Measurements from ENCODE around the gene GAL3ST3.
"Not testable (repeated sequence)": the region's sequence is repeated elsewhere in the genome, so short reads cannot be mapped to it uniquely, and the experiment has no call there.

GAL3ST3 gene

GRCh38 chr11:66048547-66049323 lies at the start of gene GAL3ST3:
Gene GAL3ST3 (minus strand): TSS chr11:66049161. CDS start chr11:66045415, 3,746 bp downstream.
- no peak for DNase-seq (ENCODE audit: low read depth in 2 of 2)

DNA sequence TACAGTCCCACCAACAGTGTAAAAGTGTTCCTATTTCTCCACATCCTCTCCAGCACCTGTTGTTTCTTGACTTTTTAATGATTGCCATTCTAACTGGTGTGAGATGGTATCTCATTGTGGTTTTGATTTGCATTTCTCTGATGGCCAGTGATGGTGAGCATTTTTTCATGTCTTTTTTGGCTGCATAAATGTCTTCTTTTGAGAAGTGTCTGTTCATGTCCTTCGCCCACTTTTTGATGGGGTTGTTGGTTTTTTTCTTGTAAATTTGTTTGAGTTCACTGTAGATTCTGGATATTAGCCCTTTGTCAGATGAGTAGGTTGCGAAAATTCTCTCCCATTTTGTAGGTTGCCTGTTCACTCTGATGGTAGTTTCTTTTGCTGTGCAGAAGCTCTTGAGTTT lies 43.2 kb upstream of the GAL3ST3 start:
- DNase-seq (ENCODE audit: low read depth in 2 of 2), result not testable (repeated sequence)

- DNase-seq (ENCODE audit: low read depth in 2 of 2), result no peak
Measured at GRCh38 chr11:66090288-66090687, 41.3 kb upstream of the GAL3ST3 start.

GRCh38 chr11:66089067-66089466 lies 40.1 kb upstream of the GAL3ST3 start:
- DNase-seq (ENCODE audit: low read depth in 2 of 2), result no peak

DNA sequence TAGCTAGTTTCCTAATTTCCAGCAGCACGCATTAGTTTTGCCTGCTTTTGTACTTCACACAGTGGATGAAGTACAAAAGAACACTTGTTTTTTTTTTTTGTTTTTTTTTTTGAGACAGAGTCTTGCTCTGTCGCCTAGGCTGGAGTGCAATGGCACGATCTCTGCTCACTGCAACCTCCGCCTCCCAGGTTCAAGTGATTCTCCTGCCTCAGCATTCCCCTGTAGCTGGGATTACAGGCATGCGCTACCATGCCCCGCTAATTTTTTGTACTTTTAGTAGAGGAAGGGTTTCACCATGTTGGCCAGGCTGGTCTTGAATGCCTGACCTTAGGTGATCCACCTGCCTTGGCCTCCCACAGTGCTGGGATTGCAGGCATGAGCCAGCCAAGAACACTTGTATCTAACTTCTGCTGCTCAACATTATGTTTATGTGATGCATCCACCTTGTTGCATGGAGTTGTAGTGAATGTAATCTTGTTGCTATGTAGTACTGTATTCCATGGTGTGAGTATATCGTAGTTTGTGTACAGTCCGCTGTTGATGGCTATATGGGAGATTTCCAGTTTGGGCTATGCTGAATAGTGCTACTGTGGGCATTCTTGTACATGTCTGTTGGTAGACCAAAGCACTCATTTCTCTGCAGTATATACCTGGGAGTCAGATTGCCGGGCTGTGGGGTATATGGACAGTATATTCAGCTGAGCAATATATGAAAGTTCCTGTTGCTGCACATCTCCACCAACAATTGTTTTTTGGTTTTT lies 38.4 kb upstream of the GAL3ST3 start:
- DNase-seq (ENCODE audit: low read depth in 2 of 2), result no peak

DNA sequence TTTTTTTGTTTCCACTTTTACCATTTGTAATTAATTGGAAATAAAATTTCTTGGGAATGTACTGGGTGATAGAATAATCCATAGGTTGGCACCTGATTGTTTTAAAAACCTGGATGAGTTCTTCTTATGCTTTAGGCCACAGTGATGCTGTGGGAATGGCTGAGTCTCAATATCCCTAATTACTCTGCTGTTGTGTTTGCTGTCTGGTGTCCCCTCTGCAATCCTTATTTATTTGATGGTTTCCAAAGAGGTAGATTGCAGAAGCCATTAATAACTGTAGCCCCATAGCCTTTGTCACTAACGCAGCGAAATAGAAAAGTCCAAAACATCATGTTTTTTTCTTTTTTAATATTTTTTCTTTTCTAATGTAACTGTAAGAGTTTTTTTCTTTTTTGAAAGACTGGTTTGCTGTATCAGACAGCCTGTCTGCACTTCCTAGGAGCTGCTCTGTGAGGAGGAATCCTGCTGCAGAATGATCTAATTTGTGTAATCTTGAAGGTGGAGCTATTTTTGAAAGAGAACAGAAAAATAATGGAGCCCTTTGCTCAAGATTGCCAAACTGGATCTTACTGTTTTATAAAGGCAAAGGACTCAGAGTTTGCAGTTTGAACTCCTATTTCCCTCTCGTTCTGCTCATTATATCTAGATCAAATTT lies 36.0 kb upstream of the GAL3ST3 start:
- no peak for DNase-seq (ENCODE audit: low read depth in 2 of 2)

DNA sequence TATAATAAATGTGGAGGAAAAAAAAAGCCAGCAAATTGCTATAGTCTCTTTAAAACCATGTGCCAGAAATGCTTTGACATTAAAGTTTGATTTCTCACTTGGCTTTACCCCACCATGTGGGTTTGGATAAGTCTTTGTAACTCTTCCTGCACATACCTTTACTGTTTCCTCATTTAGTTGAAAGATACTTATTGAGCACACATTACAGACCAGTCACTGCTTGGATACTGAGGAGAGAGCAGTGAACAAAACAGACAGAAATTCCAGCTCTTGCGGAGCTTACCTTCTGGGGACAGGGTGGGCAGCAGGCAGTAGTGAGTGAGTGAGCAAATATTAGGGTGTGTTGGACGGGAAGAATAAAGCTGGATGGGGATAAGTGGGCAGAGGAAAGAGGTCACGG lies 34.8 kb upstream of the GAL3ST3 start:
- DNase-seq (ENCODE audit: low read depth in 2 of 2), result no peak

- DNase-seq (ENCODE audit: low read depth in 2 of 2), result no peak
Measured at GRCh38 chr11:66082946-66083698, 34.2 kb upstream of the GAL3ST3 start.

DNA sequence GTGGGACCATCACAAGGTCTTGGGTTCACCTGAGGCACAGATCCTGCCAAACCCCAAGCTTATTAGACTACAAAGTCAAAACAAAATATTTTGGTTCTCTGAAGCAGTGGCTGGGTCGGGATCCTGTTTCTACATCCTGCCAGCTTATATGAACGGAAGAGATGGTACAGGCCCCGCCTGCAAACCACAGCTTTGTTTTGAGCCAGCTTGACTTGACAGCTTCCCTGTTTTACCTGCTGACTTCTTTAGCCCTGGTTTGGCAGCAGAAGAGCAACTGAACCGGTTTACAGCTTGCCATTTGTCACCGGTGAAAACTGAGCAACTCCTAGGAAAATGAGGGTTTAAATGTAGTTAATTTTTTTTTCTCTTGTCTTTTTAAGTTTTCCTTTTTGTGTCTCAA lies 32.5 kb upstream of the GAL3ST3 start:
- DNase-seq (ENCODE audit: low read depth in 2 of 2), result peak; percentile 12 to 51

DNA sequence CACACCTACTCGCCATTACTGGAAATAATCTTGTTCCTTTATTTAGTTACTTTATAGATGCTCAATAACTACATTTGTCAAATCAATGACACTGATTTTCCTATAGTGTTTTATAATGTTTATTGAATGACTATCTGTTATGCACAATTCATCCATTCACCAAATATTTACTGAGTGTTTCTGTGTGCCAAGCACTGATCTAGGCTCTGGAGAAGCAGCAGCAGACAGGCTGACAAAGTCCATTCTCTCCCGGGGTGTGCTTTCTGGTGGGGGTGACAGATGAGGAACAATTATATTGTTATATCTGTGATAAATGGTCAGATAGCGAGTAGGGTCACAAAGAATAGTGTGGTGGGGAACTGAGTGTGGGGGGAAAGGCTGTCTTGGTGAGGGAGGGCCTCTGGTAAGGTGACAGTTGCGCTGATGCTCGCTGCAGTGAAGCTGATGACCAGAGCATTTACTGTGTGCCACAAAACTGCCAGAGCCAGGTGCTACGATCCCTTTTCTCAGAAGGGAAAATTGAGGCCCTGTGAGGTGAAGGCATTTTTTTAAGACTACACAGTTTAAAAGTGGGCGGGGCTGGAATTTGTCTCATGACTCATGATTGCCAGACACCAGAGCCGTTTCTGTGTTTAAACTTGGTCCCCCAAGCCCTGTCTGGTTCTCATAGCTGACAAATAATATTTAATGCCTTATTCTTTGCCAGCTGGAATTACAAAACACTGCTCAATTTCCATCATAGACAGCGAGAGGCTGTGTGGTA lies 31.3 kb upstream of the GAL3ST3 start:
- peak; percentile 34 to 37 for DNase-seq (ENCODE audit: low read depth in 2 of 2)

GRCh38 chr11:66078949-66079348 lies 30.0 kb upstream of the GAL3ST3 start:
- DNase-seq (ENCODE audit: low read depth in 2 of 2), result not testable (repeated sequence)

- DNase-seq (ENCODE audit: low read depth in 2 of 2), result no peak
Measured at GRCh38 chr11:66077927-66078326, 29.0 kb upstream of the GAL3ST3 start.

GRCh38 chr11:66076561-66076960 lies 27.6 kb upstream of the GAL3ST3 start:
- DNase-seq (ENCODE audit: low read depth in 2 of 2), result no peak

DNA sequence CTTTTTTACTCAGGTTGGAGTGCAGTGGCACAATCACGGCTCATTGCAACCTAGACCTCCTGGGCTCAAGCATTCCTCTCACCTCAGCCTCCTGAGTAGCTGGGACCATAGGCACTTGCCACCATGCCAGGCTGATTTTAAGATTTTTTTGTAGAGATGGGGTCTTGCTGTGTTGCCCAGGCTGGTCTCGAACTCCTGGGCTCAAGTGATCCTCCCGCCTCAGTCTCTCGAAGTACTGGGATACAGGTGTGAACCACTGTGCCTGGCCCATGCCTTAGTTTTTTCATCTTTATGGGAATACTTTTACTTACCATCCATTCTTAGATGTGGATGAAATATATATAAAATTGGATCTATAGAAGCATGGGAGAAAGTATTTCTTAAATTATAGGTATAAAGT lies 26.3 kb upstream of the GAL3ST3 start:
- no peak for DNase-seq (ENCODE audit: low read depth in 2 of 2)

DNA sequence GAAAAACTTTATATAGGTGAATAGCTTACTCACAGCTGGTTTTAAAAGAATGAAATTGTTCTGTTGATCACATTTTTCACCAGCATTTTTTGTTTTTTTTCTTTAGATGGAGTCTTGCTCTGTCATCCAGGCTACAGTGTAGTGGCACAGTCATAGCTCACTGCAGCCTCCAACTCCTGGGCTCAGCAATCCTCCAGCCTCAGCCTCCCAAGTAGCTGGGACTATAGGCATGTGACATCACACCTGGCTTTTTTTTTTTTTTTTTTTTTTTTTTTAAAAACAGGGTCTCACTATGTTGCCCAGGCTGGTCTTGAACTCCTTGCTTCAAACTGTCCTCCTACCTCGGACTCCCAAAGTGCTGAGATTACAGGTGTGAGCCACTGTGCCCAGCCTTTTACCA lies 24.7 kb upstream of the GAL3ST3 start:
- no peak for DNase-seq (ENCODE audit: low read depth in 2 of 2)

DNA sequence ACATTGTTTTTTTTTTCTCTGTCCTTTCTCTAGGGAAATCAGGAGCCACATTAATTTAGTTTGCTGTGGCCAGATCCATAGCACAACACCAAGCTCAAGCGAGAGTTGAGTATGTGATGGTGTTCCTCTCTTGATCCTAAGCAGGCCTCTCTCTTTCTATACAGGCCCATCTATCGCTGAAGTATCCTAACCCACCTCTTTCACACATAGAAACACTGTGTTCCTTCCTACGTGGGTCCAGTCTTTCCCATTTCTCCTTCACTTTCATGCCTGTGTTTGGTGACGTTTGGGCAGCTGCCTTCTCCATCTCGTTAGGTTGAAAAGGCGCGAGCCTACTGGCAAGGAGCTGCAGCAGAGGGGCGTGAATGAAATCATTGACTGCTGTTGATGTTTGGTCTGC lies 23.6 kb upstream of the GAL3ST3 start:
- DNase-seq (ENCODE audit: low read depth in 2 of 2), result no peak

DNA sequence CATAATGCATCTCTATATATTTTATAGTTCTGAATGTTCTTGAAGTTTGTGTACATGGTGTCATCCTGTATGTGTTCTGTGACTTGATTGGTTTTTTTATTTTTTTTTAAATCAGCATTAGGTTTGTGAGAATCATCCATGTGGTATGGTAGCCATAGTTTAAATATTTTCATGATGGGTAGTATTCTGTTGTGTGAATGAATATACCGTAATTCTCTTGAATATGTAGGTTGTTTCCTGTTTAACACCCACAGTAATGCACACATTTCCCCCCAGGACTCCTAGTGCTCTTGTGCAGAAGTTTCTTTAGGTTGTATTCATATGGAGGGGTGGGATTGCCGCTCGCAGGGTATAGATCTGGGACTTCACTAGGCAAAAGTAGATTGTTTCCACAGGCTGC lies 23.1 kb upstream of the GAL3ST3 start:
- DNase-seq (ENCODE audit: low read depth in 2 of 2), result no peak

DNA sequence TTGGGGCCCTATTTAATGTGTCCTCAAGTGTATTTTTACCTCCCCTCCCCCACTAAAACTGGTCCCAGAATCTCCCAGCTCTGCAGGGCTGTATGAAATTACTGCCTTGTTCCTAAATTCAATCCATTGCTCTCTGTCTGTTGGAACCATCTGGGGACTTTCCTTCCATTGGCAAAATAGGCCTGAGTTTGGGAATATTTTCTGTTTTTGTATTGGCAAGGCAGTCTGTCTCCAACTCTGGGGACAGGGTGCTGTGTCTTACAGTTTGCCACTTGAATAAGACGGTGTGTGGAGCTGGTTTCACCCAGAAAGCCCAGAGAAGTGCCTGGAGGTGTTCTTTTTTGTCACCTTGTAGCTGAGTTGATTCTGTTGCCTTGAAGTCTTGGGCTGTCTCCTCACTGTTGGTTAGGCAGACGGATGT lies 22.4 kb upstream of the GAL3ST3 start:
- DNase-seq (ENCODE audit: low read depth in 2 of 2), result no peak

- no peak for DNase-seq (ENCODE audit: low read depth in 2 of 2)
Measured at GRCh38 chr11:66070604-66071380, 21.8 kb upstream of the GAL3ST3 start.

Measured in stimulated activated CD8-positive, alpha-beta memory T cell treated with anti-CD3 and anti-CD28 coated beads, Interleukin-2, amount 100 ng/mL, for 48 hours (primary cell).